ENCODE measurements around the gene ODAD4.
A peak's percentile ranks its signal among the peaks of the same experiment; 100 is the strongest.

ODAD4 gene

DNA sequence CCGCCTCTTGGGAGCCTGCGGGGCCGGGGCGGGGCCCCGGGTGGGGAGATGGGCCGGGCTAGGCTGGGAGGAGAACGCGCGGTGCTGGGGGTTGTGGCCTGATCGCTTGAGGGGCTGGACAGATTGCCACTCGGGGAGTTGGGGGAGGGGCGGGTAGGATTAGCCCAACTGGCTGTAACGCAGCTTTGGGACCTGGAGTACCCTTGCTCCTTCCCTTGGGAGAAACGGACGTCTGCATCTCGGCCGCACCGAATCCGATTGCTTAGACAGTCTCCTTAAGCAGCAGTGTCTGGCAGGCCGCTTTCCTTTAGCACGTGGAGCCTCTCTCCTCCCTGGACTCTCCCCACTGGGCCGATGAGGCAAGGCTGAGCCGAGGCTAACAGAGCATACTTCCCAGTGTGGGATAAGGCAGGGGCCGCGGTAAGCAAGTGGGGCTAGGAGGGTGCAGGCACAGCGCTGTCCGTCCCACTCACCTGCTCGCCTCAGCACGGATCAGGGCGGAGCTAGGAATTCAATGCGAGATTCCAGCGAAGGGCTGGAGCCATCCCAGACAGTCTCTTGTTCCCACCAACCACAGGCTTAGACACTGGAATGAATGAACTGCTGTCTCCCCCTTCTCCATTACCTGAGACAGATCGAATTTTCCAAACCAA, 11.1 kb upstream of the ODAD4 start:
- peaks cover 45% of the 10 kb centered on the region for H3K79me2 ChIP-seq (ENCODE audit: low read length)
- TF ChIP-seq, protein P1, sequence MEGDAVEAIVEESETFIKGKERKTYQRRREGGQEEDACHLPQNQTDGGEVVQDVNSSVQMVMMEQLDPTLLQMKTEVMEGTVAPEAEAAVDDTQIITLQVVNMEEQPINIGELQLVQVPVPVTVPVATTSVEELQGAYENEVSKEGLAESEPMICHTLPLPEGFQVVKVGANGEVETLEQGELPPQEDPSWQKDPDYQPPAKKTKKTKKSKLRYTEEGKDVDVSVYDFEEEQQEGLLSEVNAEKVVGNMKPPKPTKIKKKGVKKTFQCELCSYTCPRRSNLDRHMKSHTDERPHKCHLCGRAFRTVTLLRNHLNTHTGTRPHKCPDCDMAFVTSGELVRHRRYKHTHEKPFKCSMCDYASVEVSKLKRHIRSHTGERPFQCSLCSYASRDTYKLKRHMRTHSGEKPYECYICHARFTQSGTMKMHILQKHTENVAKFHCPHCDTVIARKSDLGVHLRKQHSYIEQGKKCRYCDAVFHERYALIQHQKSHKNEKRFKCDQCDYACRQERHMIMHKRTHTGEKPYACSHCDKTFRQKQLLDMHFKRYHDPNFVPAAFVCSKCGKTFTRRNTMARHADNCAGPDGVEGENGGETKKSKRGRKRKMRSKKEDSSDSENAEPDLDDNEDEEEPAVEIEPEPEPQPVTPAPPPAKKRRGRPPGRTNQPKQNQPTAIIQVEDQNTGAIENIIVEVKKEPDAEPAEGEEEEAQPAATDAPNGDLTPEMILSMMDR (IDR thresholded peaks at IDR 0.05; ENCODE audit: low read depth, low read length): no peak
- no peak for TF ChIP-seq EZH2phosphoT487 (IDR thresholded peaks at IDR 0.05; ENCODE audit: low read depth)
- H3K36me3 ChIP-seq (replicated peaks; ENCODE audit: low read depth, low read length): peaks cover 12% of the 10 kb centered on the region
- H2AFZ ChIP-seq (ENCODE audit: low read depth, low read length): peak overlapping the region; percentile 85
- peak overlapping the region; percentile 95 for H3K4me2 ChIP-seq (ENCODE audit: low read length)
- peaks cover 16% of the 10 kb centered on the region for H3K4me1 ChIP-seq (ENCODE audit: low read length)
- no peaks in the 10 kb centered on the region for H3K27me3 ChIP-seq (ENCODE audit: low read depth, low read length)
- peaks cover 30% of the 10 kb centered on the region for H4K20me1 ChIP-seq (ENCODE audit: insufficient read depth, low read length)
- no peaks in the 10 kb centered on the region for H3K9me3 ChIP-seq (ENCODE audit: insufficient read depth, low read length)
- peak overlapping the region; percentile 59 for H3K27ac ChIP-seq (ENCODE audit: low read length)
- peak overlapping the region; percentile 97 for H3K4me3 ChIP-seq (ENCODE audit: low read length)
- peak overlapping the region; percentile 82 for H3K9ac ChIP-seq (ENCODE audit: low read length)

DNA sequence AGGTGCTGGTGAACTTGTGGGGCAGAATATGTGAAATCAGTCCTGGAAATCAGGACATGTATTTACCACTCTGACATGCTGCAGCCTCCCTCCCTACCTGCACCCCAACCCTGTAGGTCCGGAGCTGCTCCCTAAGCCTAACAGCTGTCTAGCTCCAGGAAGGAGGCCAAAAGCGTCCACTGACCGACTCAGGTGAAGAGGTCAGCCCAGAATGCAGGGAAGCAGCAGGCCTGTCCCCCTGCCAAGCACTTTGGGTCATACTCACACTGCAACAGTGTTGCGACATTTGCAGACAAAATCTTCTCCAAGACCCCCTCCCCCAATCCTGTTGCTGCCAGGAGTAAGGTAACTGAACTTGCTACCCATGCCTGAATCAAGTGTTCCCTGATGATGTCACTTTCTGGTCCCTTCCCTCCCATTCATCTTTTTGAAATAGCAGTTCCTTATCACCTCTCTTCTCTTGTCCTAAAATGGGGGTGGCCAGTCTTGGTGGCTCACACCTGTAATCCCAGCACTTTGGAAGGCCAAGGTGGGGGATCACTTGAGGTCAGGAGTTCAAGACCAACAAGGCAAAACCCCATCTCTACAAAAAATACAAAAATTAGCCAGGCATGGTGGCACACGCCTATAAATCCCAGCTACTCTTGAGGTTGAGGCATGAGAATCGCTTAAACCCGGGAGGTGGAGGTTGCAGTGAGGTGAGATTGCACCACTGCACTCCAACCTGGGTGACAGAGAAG, 10.4 kb upstream of the ODAD4 start:
- H3K4me2 ChIP-seq (ENCODE audit: low read length): peak overlapping the region; percentile 95
- peaks cover 23% of the 10 kb centered on the region for H4K20me1 ChIP-seq (ENCODE audit: insufficient read depth, low read length)
- no peak overlapping the region for H2AFZ ChIP-seq (ENCODE audit: low read depth, low read length)
- H3K9me3 ChIP-seq (ENCODE audit: insufficient read depth, low read length): no peaks in the 10 kb centered on the region
- H3K27me3 ChIP-seq (ENCODE audit: low read depth, low read length): no peaks in the 10 kb centered on the region
- no peak overlapping the region for H3K27ac ChIP-seq (ENCODE audit: low read length)
- H3K4me3 ChIP-seq (ENCODE audit: low read length): peak overlapping the region; percentile 97
- H3K36me3 ChIP-seq (replicated peaks; ENCODE audit: low read depth, low read length): peaks cover 12% of the 10 kb centered on the region
- peak overlapping the region; percentile 82 for H3K9ac ChIP-seq (ENCODE audit: low read length)
- peaks cover 16% of the 10 kb centered on the region for H3K4me1 ChIP-seq (ENCODE audit: low read length)
- TF ChIP-seq, protein P1 (IDR thresholded peaks at IDR 0.05; ENCODE audit: low read depth, low read length): no peak
- TF ChIP-seq EZH2phosphoT487 (IDR thresholded peaks at IDR 0.05; ENCODE audit: low read depth): no peak
- peaks cover 38% of the 10 kb centered on the region for H3K79me2 ChIP-seq (ENCODE audit: low read length)

DNA sequence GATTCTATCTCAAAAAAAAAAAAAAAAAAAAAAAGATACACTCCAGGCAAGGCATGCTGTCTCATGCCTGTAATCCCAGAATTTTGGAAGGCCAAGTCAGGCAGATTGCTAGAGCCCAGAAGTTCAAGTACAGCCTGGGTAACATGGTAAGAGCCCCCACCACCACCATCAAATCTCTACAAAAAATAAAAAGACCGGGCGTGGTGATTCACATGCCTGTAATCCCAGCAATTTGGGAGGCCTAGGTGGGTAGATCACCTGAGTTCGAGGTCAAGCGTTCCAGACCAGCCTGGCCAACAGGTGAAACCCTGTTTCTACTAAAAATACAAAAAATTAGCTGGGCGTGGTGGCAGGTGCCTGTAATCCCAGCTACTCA, 9.8 kb upstream of the ODAD4 start:
- Histone ChIP-seq H3K4me1 (ENCODE audit: low read length) (peaks cover 16% of the 10 kb centered on the region), H3K9me3 (ENCODE audit: insufficient read depth, low read length) (no peaks in the 10 kb centered on the region), H3K27me3 (ENCODE audit: low read depth, low read length) (no peaks in the 10 kb centered on the region), H3K9ac (ENCODE audit: low read length) (no peak overlapping the region), H3K79me2 (ENCODE audit: low read length) (peaks cover 32% of the 10 kb centered on the region), H4K20me1 (ENCODE audit: insufficient read depth, low read length) (peaks cover 18% of the 10 kb centered on the region), H3K36me3 (replicated peaks; ENCODE audit: low read depth, low read length) (peaks cover 11% of the 10 kb centered on the region), H2AFZ (ENCODE audit: low read depth, low read length) (no peak overlapping the region), H3K4me3 (ENCODE audit: low read length) (no peak overlapping the region), H3K27ac (ENCODE audit: low read length) (no peak overlapping the region), H3K4me2 (ENCODE audit: low read length) (no peak overlapping the region)
- no peak for TF ChIP-seq EZH2phosphoT487 (IDR thresholded peaks at IDR 0.05; ENCODE audit: low read depth)
- TF ChIP-seq, protein P1 (IDR thresholded peaks at IDR 0.05; ENCODE audit: low read depth, low read length): no peak

GRCh38 chr17:41925991-41926590, 4.3 kb upstream of the ODAD4 start:
- Histone ChIP-seq H3K9me3 (ENCODE audit: insufficient read depth, low read length) (no peaks in the 10 kb centered on the region), H3K27ac (ENCODE audit: low read length) (no peak overlapping the region), H3K4me2 (ENCODE audit: low read length) (no peak overlapping the region), H3K4me1 (ENCODE audit: low read length) (peaks cover 7% of the 10 kb centered on the region), H3K36me3 (replicated peaks; ENCODE audit: low read depth, low read length) (no peaks in the 10 kb centered on the region), H3K4me3 (ENCODE audit: low read length) (no peak overlapping the region), H4K20me1 (ENCODE audit: insufficient read depth, low read length) (no peaks in the 10 kb centered on the region), H2AFZ (ENCODE audit: low read depth, low read length) (no peak overlapping the region), H3K79me2 (ENCODE audit: low read length) (0 out of 2 replicates have a peak, but pooled peaks cover 7% of the 10 kb centered on the region), H3K27me3 (ENCODE audit: low read depth, low read length) (no peaks in the 10 kb centered on the region), H3K9ac (ENCODE audit: low read length) (no peak overlapping the region)
- no peak for TF ChIP-seq EZH2phosphoT487 (IDR thresholded peaks at IDR 0.05; ENCODE audit: low read depth)
- TF ChIP-seq, protein P1 (IDR thresholded peaks at IDR 0.05; ENCODE audit: low read depth, low read length): no peak
